ENCODE results near the gene FARP2. TPM values are rescaled to one million over a fixed set of nuclear protein-coding genes. Genes with fewer than 3 reads are reported as not detected.

FARP2 gene
- total RNA-seq, 4 donors from 2014 or later = 10.7 to 20.1 (median 13.6) TPM

GRCh38 chr2:241463276-241464135, 107.4 kb downstream of the FARP2 start:
- H3K9me3 ChIP-seq = no peaks in the 10 kb centered on the region
- no peak for ATAC-seq
- intact Hi-C loops (cut with DNase I; ENCODE audit: low total_unique reads) = no loop called here

GRCh38 chr2:241465543-241465942, 109.5 kb downstream of the FARP2 start:
- intact Hi-C loops (cut with DNase I; ENCODE audit: low total_unique reads) (no loop called here), in situ Hi-C loops (cut with MboI; ENCODE audit: low sequenced_read_pairs in 4 of 4) (no loop called here)
- TF ChIP-seq POLR2A (IDR thresholded peaks at IDR 0.05) (no peak), CTCF (IDR thresholded peaks at IDR 0.05 in 4 of 5, conservative IDR thresholded peaks at IDR 0.05 in 1 of 5) (no peak)
- H3K4me1 ChIP-seq = no peaks in the 10 kb centered on the region
- ATAC-seq = no peak
- DNase-seq = no peak
- no peak overlapping the region for H3K27ac ChIP-seq
- no peaks in the 10 kb centered on the region for H3K9me3 ChIP-seq
- H3K27me3 ChIP-seq = no peaks in the 10 kb centered on the region
- no peak overlapping the region for H3K4me3 ChIP-seq
- H3K36me3 ChIP-seq = peaks cover 0 to 12% of the 10 kb centered on the region in 2 donors

More at GRCh38 chr2:241463276-241464135, 107.4 kb downstream of the FARP2 start:
- DNase-seq = no peak
- Histone ChIP-seq H3K4me1 (no peaks in the 10 kb centered on the region), H3K4me3 (no peak overlapping the region), H3K27ac (no peak overlapping the region), H3K36me3 (peaks cover 0 to 12% of the 10 kb centered on the region in 2 donors), H3K27me3 (no peaks in the 10 kb centered on the region)
- TF ChIP-seq POLR2A (IDR thresholded peaks at IDR 0.05) (no peak), CTCF (IDR thresholded peaks at IDR 0.05 in 4 of 5, conservative IDR thresholded peaks at IDR 0.05 in 1 of 5) (no peak)
- in situ Hi-C loops (cut with MboI; ENCODE audit: low sequenced_read_pairs in 4 of 4) = no loop called here

GRCh38 chr2:241466230-241466629, 110.1 kb downstream of the FARP2 start:
- no peak overlapping the region for H3K4me3 ChIP-seq
- no peaks in the 10 kb centered on the region for H3K4me1 ChIP-seq
- peaks cover 0 to 12% of the 10 kb centered on the region in 2 donors for H3K36me3 ChIP-seq
- H3K27ac ChIP-seq = no peak overlapping the region
- DNase-seq (no peak), ATAC-seq (no peak)
- H3K9me3 ChIP-seq = no peaks in the 10 kb centered on the region
- in situ Hi-C loops (cut with MboI; ENCODE audit: low sequenced_read_pairs in 4 of 4) (no loop called here), intact Hi-C loops (cut with DNase I; ENCODE audit: low total_unique reads) (no loop called here)
- TF ChIP-seq POLR2A (IDR thresholded peaks at IDR 0.05) (no peak), CTCF (IDR thresholded peaks at IDR 0.05 in 4 of 5, conservative IDR thresholded peaks at IDR 0.05 in 1 of 5) (no peak)
- no peaks in the 10 kb centered on the region for H3K27me3 ChIP-seq

GRCh38 chr2:241467777-241468475, 111.8 kb downstream of the FARP2 start:
- ATAC-seq = no peak
- H3K36me3 ChIP-seq = peaks cover 0 to 12% of the 10 kb centered on the region in 2 donors

More at GRCh38 chr2:241467777-241468475, 111.8 kb downstream of the FARP2 start:
- DNase-seq = no peak
- H3K4me3 ChIP-seq = no peak overlapping the region
- intact Hi-C loops (cut with DNase I; ENCODE audit: low total_unique reads) (no loop called here), in situ Hi-C loops (cut with MboI; ENCODE audit: low sequenced_read_pairs in 4 of 4) (no loop called here)
- no peaks in the 10 kb centered on the region for H3K27me3 ChIP-seq
- TF ChIP-seq POLR2A (IDR thresholded peaks at IDR 0.05) (no peak), CTCF (IDR thresholded peaks at IDR 0.05 in 4 of 5, conservative IDR thresholded peaks at IDR 0.05 in 1 of 5) (no peak)
- no peak overlapping the region for H3K27ac ChIP-seq
- H3K9me3 ChIP-seq = no peaks in the 10 kb centered on the region
- no peaks in the 10 kb centered on the region for H3K4me1 ChIP-seq

Measured in gastrocnemius medialis (tissue), 4 donors.